ENCODE data around the gene FAS.

GRCh38 chr10:88989824-88990383 lies 694 bp upstream of the FAS start:
- peak in 1 of 2 donors; percentile 23 for TF ChIP-seq POLR2A (IDR thresholded peaks at IDR 0.05)
- TF ChIP-seq POLR2AphosphoS5 (IDR thresholded peaks at IDR 0.05): peak in 1 of 3 donors; percentile 28
- TF ChIP-seq EP300 (IDR thresholded peaks at IDR 0.05): no peak
- TF ChIP-seq CTCF (IDR thresholded peaks at IDR 0.05): no peak

Data from suprapubic skin (tissue), 4 donors.